K562 (cell line): ENCODE results near the gene UMODL1. TPM values are rescaled to one million over a fixed set of nuclear protein-coding genes. Genes with fewer than 3 reads are reported as not detected.

Experiments
- ATAC-seq: fragments of 200-7000 bp; cut with Tn5 transposase; 3 replicates; pipeline ENCODE4 v1.9.1; 2020; ENCODE audit warnings: moderate library complexity
- BruUV-seq: library from RNA; stranded (reverse); fragments of 400-500 nt; replicated peaks from 2 replicates; lab custom pipeline; 2021; lab: Mats Ljungman, UMichigan
- CTCF ChIA-PET: fragments of 300-600 bp; formaldehyde crosslinking; extraction: SDS; loops from one replicate; lab custom pipeline; 2021; ENCODE audit warnings: low intra/inter-chr PET ratio; lab: Yijun Ruan, JAX
- POLR2A ChIA-PET: fragments of 300-600, 350-650 bp; sonication (Branson Sonifier 250); formaldehyde crosslinking; extraction: SDS; loops from one replicate; lab custom pipeline; 2021; ENCODE audit warnings: antibody characterized with exemption, inconsistent platforms; lab: Yijun Ruan, JAX
- DNase-seq, 4 experiments: peaks; one replicate each; pipeline versions ENCODE4 v3.0.0 to v3.0.0-alpha.2; 2011 to 2018; ENCODE audit warnings: low spot score in 3 of 4, mixed read lengths in 3 of 4; ENCODE audit errors: extremely low read depth in 1 of 4
- FAIRE-seq: peaks from 2 replicates; lab custom pipeline; 2011; peaks lifted over from hg19 to GRCh38; lab: Jason Lieb, UNC
- H2AFZ ChIP-seq: 2 replicates; pipeline ENCODE4 v1.6.0; 2011; ENCODE audit warnings: low read depth, low read length, control low read depth, inconsistent platforms
- H3K27ac ChIP-seq: fragments of 200-600 bp; 3 replicates; pipeline ENCODE4 v1.8.0; 2011; ENCODE audit warnings: low read depth, mild to moderate bottlenecking, control low read depth, inconsistent platforms, low read length, moderate library complexity, mixed read lengths; ENCODE audit errors: extremely low read depth
- H3K27me3 ChIP-seq, 2 experiments: fragments of 300-600 bp in 1 of 2; 2 replicates in 1 of 2; 3 replicates in 1 of 2; pipeline versions ENCODE4 v1.6.0 to v1.8.0; 2011; ENCODE audit warnings: inconsistent platforms in 2 of 2, low read length in 2 of 2, mild to moderate bottlenecking in 1 of 2, mixed read lengths in 1 of 2, moderate library complexity in 1 of 2; ENCODE audit not compliant: control insufficient read depth in 2 of 2, insufficient read depth in 2 of 2
- H3K36me3 ChIP-seq: fragments of 300-600 bp; 3 replicates; pipeline ENCODE4 v1.8.0; 2011; ENCODE audit warnings: mild to moderate bottlenecking, low read length, inconsistent platforms; ENCODE audit not compliant: control insufficient read depth, insufficient read depth
- H3K4me1 ChIP-seq, 2 experiments: fragments of 200-600 bp in 1 of 2; replicated peaks in 1 of 2; 2 replicates in 1 of 2; 3 replicates in 1 of 2; pipeline versions ENCODE4 v1.5.1 to v1.8.0; 2011; ENCODE audit warnings: inconsistent platforms in 2 of 2, low read length in 2 of 2, mild to moderate bottlenecking in 1 of 2, mixed read lengths in 1 of 2, moderate library complexity in 1 of 2; ENCODE audit not compliant: control insufficient read depth in 2 of 2, insufficient read depth in 2 of 2
- H3K4me2 ChIP-seq: 2 replicates; pipeline ENCODE4 v1.6.1; 2011; ENCODE audit warnings: low read length, control low read depth, inconsistent platforms, mixed read lengths; ENCODE audit not compliant: insufficient read depth
- H3K4me3 ChIP-seq: fragments of 200-600 bp; sonication (generic), shearing (Covaris generic); 2 replicates; pipeline ENCODE4 v1.5.1; 2016; ENCODE audit warnings: control low read depth, inconsistent platforms
- H3K79me2 ChIP-seq: fragments of 200-600 bp; 3 replicates; pipeline ENCODE4 v1.8.0; 2011; ENCODE audit warnings: low read length, inconsistent platforms; ENCODE audit not compliant: control insufficient read depth, insufficient read depth
- H3K9ac ChIP-seq, 2 experiments: 2 replicates each; pipeline versions ENCODE4 v1.6.0 to v1.6.1; 2011; ENCODE audit warnings: low read depth in 2 of 2, low read length in 2 of 2, control low read depth in 1 of 2, inconsistent platforms in 1 of 2, mild to moderate bottlenecking in 1 of 2, mixed read lengths in 1 of 2; ENCODE audit not compliant: insufficient read depth in 1 of 2
- H3K9me1 ChIP-seq: one replicate; pipeline ENCODE4 v1.6.0; 2011; ENCODE audit warnings: inconsistent platforms, mild to moderate bottlenecking, low read length, moderate library complexity; ENCODE audit not compliant: control insufficient read depth, insufficient read depth
- H3K9me3 ChIP-seq: replicated peaks from 2 replicates; pipeline ENCODE4 v1.5.1; 2011; ENCODE audit warnings: low read depth, low read length, inconsistent platforms; ENCODE audit not compliant: control insufficient read depth, insufficient read depth
- H4K20me1 ChIP-seq: replicated peaks from 2 replicates; pipeline ENCODE4 v1.6.1; 2011; ENCODE audit warnings: low read length, inconsistent platforms, mixed read lengths; ENCODE audit not compliant: control insufficient read depth, insufficient read depth
- ADNP ChIP-seq: fragments of 200-800 bp; sonication (Bioruptor generic); IDR thresholded peaks from 2 replicates; pipeline ENCODE4 v1.6.1; 2016; ENCODE audit warnings: missing genetic modification characterization, missing compliant biosample characterization
- ARID1B ChIP-seq: fragments of 450-650 bp; IDR thresholded peaks from 2 replicates; pipeline ENCODE4 v1.6.1; 2016; ENCODE audit warnings: antibody characterized with exemption, mild to moderate bottlenecking, inconsistent platforms
- EGR1 ChIP-seq: fragments of 450-650 bp; conservative IDR thresholded peaks from 2 replicates; pipeline ENCODE4 v1.6.1; 2017; ENCODE audit warnings: mild to moderate bottlenecking
- GTF2E2 ChIP-seq: fragments of 200-800 bp; sonication (Bioruptor generic); IDR thresholded peaks from 2 replicates; pipeline ENCODE4 v1.6.1; 2016; ENCODE audit warnings: missing genetic modification characterization, missing compliant biosample characterization
- HDAC3 ChIP-seq: fragments of 450-650 bp; IDR thresholded peaks from 2 replicates; pipeline ENCODE4 v1.6.1; 2018; ENCODE audit warnings: borderline replicate concordance, mild to moderate bottlenecking, moderate library complexity; ENCODE audit not compliant: partially characterized antibody
- ILF3 ChIP-seq: fragments of 450-650 bp; IDR thresholded peaks from 2 replicates; pipeline ENCODE4 v1.6.1; 2018; ENCODE audit warnings: antibody characterized with exemption, mild to moderate bottlenecking, moderate library complexity, borderline replicate concordance
- NCOA6 ChIP-seq: fragments of 450-650 bp; IDR thresholded peaks from 2 replicates; pipeline ENCODE4 v1.6.1; 2017; ENCODE audit warnings: mild to moderate bottlenecking
- POLR2B ChIP-seq: fragments of 450-650 bp; IDR thresholded peaks from 2 replicates; pipeline ENCODE4 v1.6.1; 2018; ENCODE audit warnings: low read depth; ENCODE audit not compliant: partially characterized antibody
- ZFP91 ChIP-seq: sonication (generic); formaldehyde crosslinking; IDR thresholded peaks from 2 replicates; pipeline ENCODE4 v1.8.0; 2022; ENCODE audit warnings: mild to moderate bottlenecking, missing genetic modification reagents
- ZNF512 ChIP-seq: IDR thresholded peaks from 2 replicates; pipeline ENCODE4 v1.6.1; 2016; ENCODE audit warnings: missing genetic modification characterization, missing compliant biosample characterization
- WGBS: fragments of 100-300 bp; shearing (Covaris generic); methylation state at CpG from one replicate; pipeline ENCODE4 v1.1.6; 2016; ENCODE audit warnings: low coverage, mixed read lengths; ENCODE audit not compliant: insufficient coverage; ENCODE audit errors: missing lambda C conversion rate; 5-methylcytosine and 5-hydroxymethylcytosine counted together
- in situ Hi-C: fragments of 300-500 bp; cut with MboI; formaldehyde crosslinking; loops from 4 replicates; pipeline ENCODE4 v1.15.0; 2018; ENCODE audit warnings: inconsistent platforms, mixed read lengths
- intact Hi-C: fragments of 100-400 bp; cut with micrococcal nuclease; formaldehyde crosslinking; loops from 2 replicates; pipeline ENCODE4 v1.14.2; 2022
- polyA plus RNA-seq, 8 experiments: library from polyadenylated mRNA; depleted of rRNA in 4 of 8; stranded (reverse) in 5 of 8; unstranded in 3 of 8; fragments of >200 nt; fragmentation: Nextera tagmentation in 2 of 8; fragmentation: Illumina TruSeq in 1 of 8; extraction: Ambion mirVana in 2 of 8; extraction: Trizol in 1 of 8; gene quantifications; 2 replicates each; pipeline versions ENCODE4 v1.2.1 to v1.2.3, GENCODE V29; 2011 to 2014; ENCODE audit warnings: inconsistent platforms in 1 of 8, missing spikeins in 1 of 8
- total RNA-seq, 7 experiments: library from RNA; depleted of rRNA in 6 of 7; stranded (reverse); fragments of >200 nt in 6 of 7; fragmentation: Illumina TruSeq in 2 of 7; extraction: Trizol in 2 of 7; gene quantifications; 2 replicates each; pipeline versions ENCODE4 v1.2.1 to v1.2.3, GENCODE V29; 2011 to 2021; ENCODE audit warnings: low replicate concordance in 1 of 7

The UMODL1 gene
- total and polyA plus RNA-seq, 9 of the 15 experiments (the other 6 are each of a cell fraction or from before 2014, with no cell fraction given): not detected

DNA sequence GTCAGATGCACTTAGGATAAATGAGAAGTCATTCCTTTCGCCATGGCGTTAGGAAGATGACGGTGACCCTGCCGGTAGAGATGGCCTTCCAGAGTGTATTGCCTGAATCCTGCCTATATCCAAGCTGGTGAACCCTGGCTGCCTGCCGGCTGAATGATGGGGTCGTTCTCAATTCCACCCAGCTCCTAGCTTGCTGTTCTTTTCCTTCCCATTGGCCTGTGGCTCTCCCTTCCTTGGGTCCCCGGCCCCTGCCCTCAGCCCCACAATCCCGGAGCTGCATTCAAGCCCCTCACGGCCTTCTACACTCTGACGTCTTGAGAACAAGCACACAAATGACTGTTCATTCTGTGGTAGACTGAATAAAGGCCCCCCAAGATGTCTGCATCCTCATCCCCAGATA lies 32.7 kb upstream of the UMODL1 start:
- CTCF ChIA-PET: no interaction called here
- POLR2A ChIA-PET: interaction anchor here (0.6 to 1.6 kb wide), 9 partner anchors 11 to 571 kb away, joined by 3 to 5 read pairs (median 3); no protein-coding TSS in a partner anchor
- peaks cover 11% of the 10 kb centered on the region; the same call in 1 of the 2 replicates for H4K20me1 ChIP-seq
- peaks cover 42 to 67% of the 10 kb centered on the region in 2 experiments for H3K27me3 ChIP-seq
- no peaks in the 10 kb centered on the region for H3K79me2 ChIP-seq
- H3K4me1 ChIP-seq: peaks cover 3 to 8% of the 10 kb centered on the region in 2 experiments; a peak in 2 of 5 replicates
- in situ Hi-C loops: no loop called here
- no peak overlapping the region for H3K9ac ChIP-seq
- DNase-seq: no peak
- no TSS peak for BruUV-seq
- H3K9me3 ChIP-seq: 0 out of 2 replicates have a peak, but pooled peaks cover 5% of the 10 kb centered on the region
- WGBS: 26% methylated on average over 9 of the region's 10 CpGs
- no peak for TF ChIP-seq ZFP91 (CRISPR knock-in tag)
- TF ChIP-seq NCOA6: no peak
- TF ChIP-seq ZNF512 (tag): no peak
- no peak for TF ChIP-seq POLR2B
- no peak for TF ChIP-seq GTF2E2 (tag)
- no peak for TF ChIP-seq ILF3
- TF ChIP-seq HDAC3: no peak
- no peak for TF ChIP-seq ARID1B
- no peak for TF ChIP-seq ADNP (tag)
- TF ChIP-seq EGR1: no peak
- TF ChIP-seq, all 486 proteins: peak for 0
- Histone ChIP-seq H3K4me2 (no peak overlapping the region), H3K4me3 (no peak overlapping the region), H3K27ac (no peak overlapping the region), H2AFZ (no peak overlapping the region), H3K9me1 (no peaks in the 10 kb centered on the region), H3K36me3 (no peaks in the 10 kb centered on the region)
- ATAC-seq (no peak), FAIRE-seq (no peak)
- intact Hi-C loops: no loop called here
